ENCODE data around the gene CCDC90B. TPM values are rescaled to one million over a fixed set of nuclear protein-coding genes. Genes with fewer than 3 reads are reported as not detected.

CCDC90B gene
- total and polyA plus RNA-seq, 2 of the 8 experiments (the other 6 are each of a cell fraction or from before 2014, with no cell fraction given), result 21.8 to 54.5 TPM

GRCh38 chr11:83335446-83336070, 49.4 kb upstream of the CCDC90B start (continued):
- TF ChIP-seq EZH2 (IDR thresholded peaks at IDR 0.05; ENCODE audit: low read depth, low read length, severe bottlenecking) (no peak), NANOG (IDR thresholded peaks at IDR 0.05; ENCODE audit: insufficient read depth, low read depth, low read length, poor library complexity, severe bottlenecking) (no peak), CREB1 (IDR thresholded peaks at IDR 0.05) (no peak), FOSL1 (IDR thresholded peaks at IDR 0.05; ENCODE audit: insufficient read depth, low read depth, low read length) (no peak), SRF (IDR thresholded peaks at IDR 0.05; ENCODE audit: low read depth, low read length) (no peak), YY1 (IDR thresholded peaks at IDR 0.05; ENCODE audit: low read depth, low read length) (no peak)

Data from H1 (cell line).